ENCODE measurements around the gene PRTN3. TPM values are rescaled to one million over a fixed set of nuclear protein-coding genes. Genes with fewer than 3 reads are reported as not detected.

The PRTN3 gene
- polyA plus RNA-seq, 1 of the 3 experiments (the other 2 are of a cell fraction) = not detected

- no peaks in the 10 kb centered on the region for H3K9me2 ChIP-seq
- H3K9ac ChIP-seq = no peak within 1 kb of the TSS
- 53% methylated on average over 10 of the region's 24 CpGs for WGBS (ENCODE audit: low lambda C conversion rate)
- no peaks in the 10 kb centered on the region for H3K9me3 ChIP-seq
- DNase-seq = peak; percentile 51
- H3K27ac ChIP-seq (ENCODE audit: low read depth in 2 of 2, low read length in 1 of 2) = no peak within 1 kb of the TSS
- H4K20me1 ChIP-seq (ENCODE audit: insufficient read depth) = no peaks in the 10 kb centered on the region
- TF ChIP-seq FOSL2 (IDR thresholded peaks at IDR 0.05; ENCODE audit: borderline replicate concordance, low read depth) = no peak
- no peak for TF ChIP-seq USF1 (IDR thresholded peaks at IDR 0.05; ENCODE audit: borderline replicate concordance, low read depth)
- no peak for TF ChIP-seq TAF1 (IDR thresholded peaks at IDR 0.05; ENCODE audit: borderline replicate concordance, low read depth, low read length)
- no peak for TF ChIP-seq TEAD4 (IDR thresholded peaks at IDR 0.05; ENCODE audit: borderline replicate concordance, insufficient read depth)
- TF ChIP-seq GATA2 (CRISPR knock-in tag; IDR thresholded peaks at IDR 0.05) = no peak
- TF ChIP-seq MXI1 (IDR thresholded peaks at IDR 0.05; ENCODE audit: low read depth, low read length) = no peak
- no peak for TF ChIP-seq POLR2AphosphoS5 (IDR thresholded peaks at IDR 0.05; ENCODE audit: low read depth, low read length)
- no peak for TF ChIP-seq GABPA (IDR thresholded peaks at IDR 0.05; ENCODE audit: low read depth)
- TF ChIP-seq NRF1 (IDR thresholded peaks at IDR 0.05; ENCODE audit: low read depth, low read length) = no peak
- TF ChIP-seq JUND (IDR thresholded peaks at IDR 0.05) = no peak
- TF ChIP-seq SIN3A (IDR thresholded peaks at IDR 0.05; ENCODE audit: borderline replicate concordance, low read depth, low read length) = no peak
- no peak for TF ChIP-seq FOXM1 (IDR thresholded peaks at IDR 0.05; ENCODE audit: low read depth)
- no peak for TF ChIP-seq RCOR1 (IDR thresholded peaks at IDR 0.05; ENCODE audit: low read length)
- TF ChIP-seq ZBTB33 (IDR thresholded peaks at IDR 0.05; ENCODE audit: borderline replicate concordance, low read depth) = no peak
- TF ChIP-seq NFIC (IDR thresholded peaks at IDR 0.05; ENCODE audit: borderline replicate concordance) = no peak
- no peak for TF ChIP-seq IRF3 (IDR thresholded peaks at IDR 0.05; ENCODE audit: low read depth, low read length)
- no peaks in the 10 kb centered on the region for H3K79me2 ChIP-seq (ENCODE audit: insufficient read depth)
- H2AFZ ChIP-seq (ENCODE audit: low read depth) = no peak within 1 kb of the TSS
- ChIA-PET POLR2A (no interaction called here), CTCF (interaction anchor here (0.6 to 5.4 kb wide), 17 partner anchors 8 to 385 kb away, joined by 3 to 44 read pairs (median 3); partner anchors contain the start of genes KISS1R and WDR18)
- peaks cover 34% of the 10 kb centered on the region for H3K27me3 ChIP-seq (ENCODE audit: insufficient read depth)
- peaks cover 0 to 4% of the 10 kb centered on the region in 2 experiments; a peak in 1 of 4 replicates for H3K4me1 ChIP-seq (ENCODE audit: control insufficient read depth in 1 of 2, insufficient read depth in 2 of 2, low read depth in 1 of 2, low read length in 1 of 2)
- peak within 1 kb of the TSS; percentile 68; the same call in 1 of the 2 replicates for H3K4me2 ChIP-seq
- H3K36me3 ChIP-seq (replicated peaks in 1 of 2; ENCODE audit: control insufficient read depth in 1 of 2, insufficient read depth in 2 of 2, low read length in 1 of 2) = no peaks in the 10 kb centered on the region
- peaks cover 7% of the 10 kb centered on the region for H3F3A ChIP-seq (replicated peaks; ENCODE audit: insufficient read depth)
- peak within 1 kb of the TSS; percentile 46; a peak in 3 of 4 replicates for H3K4me3 ChIP-seq (ENCODE audit: low read depth in 2 of 2, low read length in 1 of 2)
Measured at GRCh38 chr19:858868-859843, 18.4 kb downstream of the PRTN3 start, which contains the start of gene CFD. Gene CFD (plus strand): TSS chr19:859664. CDS start chr19:859690, 26 bp downstream.

All from SK-N-SH (cell line).